Measurements from ENCODE around the gene AHNAK2.

AHNAK2 gene

GRCh38 chr14:104973385-104974145 is 4.6 kb downstream of the AHNAK2 start:
- no peak for DNase-seq (ENCODE audit: low read depth)

GRCh38 chr14:104973135-104973384 is 5.1 kb downstream of the AHNAK2 start:
- DNase-seq (ENCODE audit: low read depth): no peak

GRCh38 chr14:104972301-104973134 is 5.7 kb downstream of the AHNAK2 start:
- DNase-seq (ENCODE audit: low read depth): no peak

GRCh38 chr14:104971447-104972240 is 6.5 kb downstream of the AHNAK2 start:
- no peak for DNase-seq (ENCODE audit: low read depth)

GRCh38 chr14:104970231-104971068 is 7.7 kb downstream of the AHNAK2 start:
- no peak for DNase-seq (ENCODE audit: low read depth)

- no peak for DNase-seq (ENCODE audit: low read depth)
Measured at GRCh38 chr14:104969741-104970230, 8.4 kb downstream of the AHNAK2 start.

- no peak for DNase-seq (ENCODE audit: low read depth)
Measured at GRCh38 chr14:104968541-104969401, 9.4 kb downstream of the AHNAK2 start.

- no peak for DNase-seq (ENCODE audit: low read depth)
Measured at GRCh38 chr14:104968153-104968527, 10.0 kb downstream of the AHNAK2 start.

- DNase-seq (ENCODE audit: low read depth): no peak
Measured at GRCh38 chr14:104967386-104968152, 10.6 kb downstream of the AHNAK2 start.

- no peak for DNase-seq (ENCODE audit: low read depth)
Measured at GRCh38 chr14:104966981-104967385, 11.2 kb downstream of the AHNAK2 start.

GRCh38 chr14:104966261-104966865 is 11.8 kb downstream of the AHNAK2 start:
- no peak for DNase-seq (ENCODE audit: low read depth)

- no peak for DNase-seq (ENCODE audit: low read depth)
Measured at GRCh38 chr14:104965561-104966231, 12.5 kb downstream of the AHNAK2 start.

GRCh38 chr14:104964546-104964945 is 13.6 kb downstream of the AHNAK2 start:
- DNase-seq (ENCODE audit: low read depth): no peak

- DNase-seq (ENCODE audit: low read depth): no peak
Measured at GRCh38 chr14:104957146-104958113, 20.7 kb downstream of the AHNAK2 start.

GRCh38 chr14:104956290-104956890 is 21.8 kb downstream of the AHNAK2 start:
- DNase-seq (ENCODE audit: low read depth): no peak

- DNase-seq (ENCODE audit: low read depth): no peak
Measured at GRCh38 chr14:104955396-104955770, 22.8 kb downstream of the AHNAK2 start.

- no peak for DNase-seq (ENCODE audit: low read depth)
Measured at GRCh38 chr14:104954746-104955395, 23.3 kb downstream of the AHNAK2 start.
